Measurements from ENCODE around the gene MMEL1. TPM values are rescaled to one million over a fixed set of nuclear protein-coding genes. Genes with fewer than 3 reads are reported as not detected.

The MMEL1 gene
- total and polyA plus RNA-seq, 12 donors: 0.17 to 3.9 (median 0.67) TPM; not detected in 7

- H3K4me3 ChIP-seq: no peak overlapping the region
- no peaks in the 10 kb centered on the region for H3K9me3 ChIP-seq
- WGBS, 2 donors: 68 to 73% methylated on average over 36 of the region's 36 CpGs
- no peaks in the 10 kb centered on the region for H3K36me3 ChIP-seq
- peaks cover 0 to 67% (median 19%) of the 10 kb centered on the region in 7 donors for H3K27me3 ChIP-seq
- no peak for TF ChIP-seq CTCF (IDR thresholded peaks at IDR 0.05)
- H3K27ac ChIP-seq: peak overlapping the region in 1 of 10 donors; percentile 19
- intact Hi-C loops (cut with DNase I): no loop called here
- peaks cover 0 to 21% (median 5%) of the 10 kb centered on the region in 9 donors for H3K4me1 ChIP-seq
- DNase-seq: peak in 1 of 2 donors; percentile 22
- no peak for ATAC-seq
Measured at GRCh38 chr1:2606881-2607621, 25.8 kb downstream of the MMEL1 start.

- ATAC-seq (no peak), DNase-seq (peak in 1 of 2 donors; percentile 9)
- intact Hi-C loops (cut with DNase I): no loop called here
- 81 to 88% methylated on average over 15 of the region's 15 CpGs for WGBS, 2 donors
- Histone ChIP-seq H3K4me3 (no peak overlapping the region), H3K4me1 (peaks cover 0 to 21% (median 5%) of the 10 kb centered on the region in 9 donors), H3K27me3 (peaks cover 0 to 61% (median 19%) of the 10 kb centered on the region in 7 donors), H3K9me3 (no peaks in the 10 kb centered on the region), H3K36me3 (no peaks in the 10 kb centered on the region), H3K27ac (no peak overlapping the region)
- no peak for TF ChIP-seq CTCF (IDR thresholded peaks at IDR 0.05)
Measured at GRCh38 chr1:2606396-2606880, 26.4 kb downstream of the MMEL1 start.

- no peaks in the 10 kb centered on the region for H3K36me3 ChIP-seq
- DNase-seq: peak in 1 of 2 donors; percentile 28
- H3K27me3 ChIP-seq: peaks cover 0 to 54% (median 12%) of the 10 kb centered on the region in 7 donors
- no peak overlapping the region for H3K4me3 ChIP-seq
- H3K4me1 ChIP-seq: peaks cover 0 to 21% (median 5%) of the 10 kb centered on the region in 9 donors
- WGBS, 2 donors: 77 to 79% methylated on average over 41 to 48 of the region's 48 CpGs
- no peak overlapping the region for H3K27ac ChIP-seq
- peaks cover 0 to 5% (median 0%) of the 10 kb centered on the region in 11 donors for H3K9me3 ChIP-seq
- intact Hi-C loops (cut with DNase I): no loop called here
- TF ChIP-seq CTCF (IDR thresholded peaks at IDR 0.05): no peak
- no peak for ATAC-seq
Measured at GRCh38 chr1:2605509-2606395, 27.1 kb downstream of the MMEL1 start.

GRCh38 chr1:2604844-2605508, 27.8 kb downstream of the MMEL1 start:
- no peak for DNase-seq

More at GRCh38 chr1:2604844-2605508, 27.8 kb downstream of the MMEL1 start:
- intact Hi-C loops (cut with DNase I): no loop called here
- H3K27ac ChIP-seq: no peak overlapping the region
- peaks cover 0 to 12% (median 0%) of the 10 kb centered on the region in 11 donors for H3K9me3 ChIP-seq
- H3K4me3 ChIP-seq: no peak overlapping the region
- H3K4me1 ChIP-seq: peaks cover 0 to 21% (median 5%) of the 10 kb centered on the region in 9 donors
- WGBS, 2 donors: 70 to 74% methylated on average over 14 of the region's 14 CpGs
- no peak for TF ChIP-seq CTCF (IDR thresholded peaks at IDR 0.05)
- peaks cover 0 to 49% (median 9%) of the 10 kb centered on the region in 7 donors for H3K27me3 ChIP-seq
- no peaks in the 10 kb centered on the region for H3K36me3 ChIP-seq
- ATAC-seq: no peak

Data from heart right ventricle (tissue), 16 donors.